ENCODE results near the gene MED25. TPM values are rescaled to one million over a fixed set of nuclear protein-coding genes. Genes with fewer than 3 reads are reported as not detected.

Gene MED25
- total and polyA plus RNA-seq, 9 of the 15 experiments (the other 6 are each of a cell fraction or from before 2014, with no cell fraction given): 4.1 to 93.9 (median 19.3) TPM

GRCh38 chr19:49869484-49870308, 51.6 kb downstream of the MED25 start (continued):
- TF ChIP-seq CHD7 (IDR thresholded peaks at IDR 0.05; ENCODE audit: low read depth, low read length): no peak
- TF ChIP-seq TSHZ1 (CRISPR knock-in tag; IDR thresholded peaks at IDR 0.05): no peak
- TF ChIP-seq ZBTB5 (IDR thresholded peaks at IDR 0.05): peak; percentile 92
- TF ChIP-seq ZNF124 (CRISPR knock-in tag; IDR thresholded peaks at IDR 0.05): no peak
- no peak for TF ChIP-seq RBM15 (IDR thresholded peaks at IDR 0.05; ENCODE audit: insufficient read depth, low read length)
- no peak for TF ChIP-seq ZNF263 (CRISPR knock-in tag; IDR thresholded peaks at IDR 0.05; ENCODE audit: borderline replicate concordance)
- no peak for TF ChIP-seq HDAC8 (tag; IDR thresholded peaks at IDR 0.05)
- TF ChIP-seq POLR2B (IDR thresholded peaks at IDR 0.05; ENCODE audit: low read depth, partially characterized antibody): no peak
- no peak for TF ChIP-seq ZNF347 (CRISPR knock-in tag; IDR thresholded peaks at IDR 0.05; ENCODE audit: low read depth)
- no peak for TF ChIP-seq MTA2 (IDR thresholded peaks at IDR 0.05; ENCODE audit: low read depth)

Data from K562 (cell line).